ENCODE results near the gene SETBP1.

SETBP1 gene

DNA sequence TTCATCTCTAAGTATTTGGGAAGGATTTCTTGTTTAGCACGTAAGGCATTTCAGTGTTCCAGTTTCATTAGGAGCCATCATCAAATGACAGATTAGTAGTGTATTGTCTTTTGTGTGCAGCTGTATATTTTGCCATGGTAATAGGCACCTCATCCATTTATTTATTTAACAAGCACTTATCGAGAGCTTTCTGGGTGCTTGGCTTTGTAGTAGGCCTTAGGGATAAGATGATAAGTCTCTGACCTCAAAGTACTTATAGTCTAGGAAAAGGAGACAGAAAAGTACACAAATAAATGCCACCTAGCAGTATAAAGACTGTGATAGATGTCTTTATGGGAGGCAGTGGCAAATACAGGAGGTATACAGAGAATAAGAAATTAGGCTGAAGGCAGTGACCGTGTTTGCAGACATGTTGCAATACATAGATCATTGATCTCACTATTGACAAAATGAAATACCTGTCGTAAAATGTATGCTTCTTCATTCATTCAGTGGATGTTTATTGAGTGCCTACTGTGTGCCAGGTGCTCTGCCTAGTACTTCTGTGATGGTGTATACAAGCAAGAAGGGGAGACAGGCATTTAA is 265.9 kb downstream of the SETBP1 start:
- no peak for DNase-seq

DNA sequence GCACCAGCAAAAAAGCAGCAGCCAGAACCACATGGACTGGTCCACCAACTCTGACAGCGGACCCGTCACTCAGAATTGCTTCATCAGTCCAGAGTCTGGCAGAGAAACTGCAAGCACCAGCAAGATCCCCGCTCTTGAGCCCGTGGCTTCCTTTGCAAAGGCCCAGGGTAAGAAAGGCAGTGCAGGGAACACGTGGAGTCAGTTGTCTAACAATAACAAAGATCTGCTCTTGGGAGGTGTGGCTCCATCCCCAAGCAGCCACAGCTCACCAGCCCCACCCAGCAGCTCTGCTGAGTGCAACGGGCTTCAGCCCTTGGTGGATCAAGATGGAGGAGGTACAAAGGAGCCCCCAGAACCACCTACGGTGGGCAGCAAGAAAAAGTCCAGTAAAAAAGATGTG is 269.3 kb downstream of the SETBP1 start:
- no peak for DNase-seq

GRCh38 chr18:44950685-44951195 is 270.1 kb downstream of the SETBP1 start:
- DNase-seq: no peak

- DNase-seq: no peak
Observed at GRCh38 chr18:44951748-44952147, 271.1 kb downstream of the SETBP1 start.

DNA sequence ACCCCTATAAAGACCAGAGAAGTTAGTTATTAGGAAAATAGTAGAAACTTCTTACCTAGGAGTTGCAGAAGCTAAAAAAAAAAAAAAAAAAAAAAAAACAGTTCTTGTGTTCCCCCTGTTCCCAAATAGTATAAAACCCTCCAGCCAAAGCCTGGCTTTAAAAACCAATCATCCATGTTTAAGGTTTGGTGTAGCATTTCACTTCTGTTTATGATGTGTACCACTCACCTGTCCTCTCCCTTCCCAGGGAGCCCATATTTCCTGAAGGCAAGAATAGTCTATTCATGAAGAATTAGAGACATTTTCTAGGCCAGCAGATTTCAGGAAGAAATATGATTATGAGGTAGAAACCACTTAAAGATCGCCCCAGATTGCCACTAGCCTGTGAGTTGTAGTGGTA is 273.6 kb downstream of the SETBP1 start:
- no peak for DNase-seq

DNA sequence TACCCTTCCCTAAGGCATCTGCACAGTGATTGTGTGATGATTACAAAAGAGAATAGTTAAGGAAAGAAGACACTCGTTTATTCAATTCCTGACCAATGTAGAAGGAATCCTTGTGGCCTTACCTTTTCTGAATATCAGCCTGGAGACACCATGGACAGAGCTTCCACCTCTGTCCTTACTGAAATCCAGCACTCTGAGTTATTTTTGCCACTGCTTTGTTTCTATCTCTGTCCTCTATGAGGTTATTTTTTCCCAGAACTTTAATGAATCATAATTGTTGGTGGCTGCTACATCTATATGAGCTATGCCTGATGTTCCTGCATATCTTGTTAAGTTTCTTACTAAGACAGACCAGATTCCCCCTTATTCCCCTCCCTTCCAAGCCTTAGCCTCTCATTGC is 275.1 kb downstream of the SETBP1 start:
- no peak for DNase-seq

DNA sequence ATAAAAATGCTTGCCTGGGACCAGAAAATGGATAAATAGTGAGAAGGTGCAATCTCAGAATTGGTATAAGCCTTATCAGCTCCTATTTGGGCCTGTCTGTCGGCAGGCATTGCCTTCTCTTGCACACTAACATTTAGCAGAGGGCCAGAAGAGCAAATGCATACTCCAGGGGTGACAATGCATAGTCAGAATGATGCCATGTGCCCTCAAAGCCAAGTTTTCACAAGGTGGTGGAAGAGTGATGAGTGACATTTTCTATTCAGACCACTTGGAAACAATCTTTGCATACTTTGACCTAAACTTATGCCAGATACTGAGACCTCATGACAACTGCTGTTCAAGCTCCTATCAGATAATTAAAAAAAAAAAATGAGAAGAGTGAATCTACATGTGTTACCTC is 276.3 kb downstream of the SETBP1 start:
- no peak for DNase-seq

GRCh38 chr18:44957461-44957860 is 276.8 kb downstream of the SETBP1 start:
- no peak for DNase-seq

GRCh38 chr18:44958040-44958439 is 277.4 kb downstream of the SETBP1 start:
- DNase-seq: no peak

DNA sequence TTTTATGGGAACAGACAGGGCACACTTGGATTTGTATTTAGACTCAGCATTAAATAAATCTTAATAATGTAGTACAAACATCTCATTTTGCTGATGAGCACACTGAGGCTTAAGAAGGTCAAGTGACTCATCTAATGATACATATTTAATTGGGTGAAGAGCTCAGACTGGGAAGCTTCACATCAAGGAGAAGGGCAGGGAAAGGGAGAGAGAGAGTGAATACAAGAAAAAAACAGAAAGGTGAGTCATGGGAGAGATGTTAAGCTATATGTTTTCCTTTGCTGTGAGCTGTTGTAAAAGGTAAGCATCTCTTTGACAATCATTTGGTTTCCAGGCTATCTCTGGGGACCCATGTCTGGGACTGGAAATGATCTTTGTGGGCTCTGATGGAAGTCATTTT is 277.8 kb downstream of the SETBP1 start:
- no peak for DNase-seq

GRCh38 chr18:44959013-44959412 is 278.3 kb downstream of the SETBP1 start:
- no peak for DNase-seq

- DNase-seq: no peak
Observed at GRCh38 chr18:44960580-44960979, 279.9 kb downstream of the SETBP1 start.

GRCh38 chr18:44961288-44961995 is 280.8 kb downstream of the SETBP1 start:
- no peak for DNase-seq

- no peak for DNase-seq
Observed at GRCh38 chr18:44967599-44967998, 286.9 kb downstream of the SETBP1 start.

DNA sequence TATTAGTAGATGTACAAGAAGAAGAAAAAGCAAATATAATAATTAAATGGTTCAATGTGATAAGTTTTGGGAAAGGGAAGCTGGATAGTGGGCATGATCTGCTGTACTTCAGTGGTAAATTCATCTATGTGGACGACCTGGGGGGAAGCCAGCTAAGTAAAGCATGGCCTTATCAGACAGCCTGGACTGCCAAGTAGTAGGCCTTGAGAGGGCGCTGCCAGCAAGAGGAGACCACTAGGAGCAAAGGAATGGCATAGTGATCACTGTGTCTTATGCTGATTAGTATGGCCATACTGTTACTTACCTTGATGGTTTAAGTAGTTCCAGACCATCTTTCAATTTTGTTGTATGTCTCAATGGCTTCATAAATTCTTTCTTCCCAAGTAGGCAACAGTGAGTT is 287.6 kb downstream of the SETBP1 start:
- no peak for DNase-seq

GRCh38 chr18:44969214-44969795 is 288.6 kb downstream of the SETBP1 start:
- no peak for DNase-seq

DNA sequence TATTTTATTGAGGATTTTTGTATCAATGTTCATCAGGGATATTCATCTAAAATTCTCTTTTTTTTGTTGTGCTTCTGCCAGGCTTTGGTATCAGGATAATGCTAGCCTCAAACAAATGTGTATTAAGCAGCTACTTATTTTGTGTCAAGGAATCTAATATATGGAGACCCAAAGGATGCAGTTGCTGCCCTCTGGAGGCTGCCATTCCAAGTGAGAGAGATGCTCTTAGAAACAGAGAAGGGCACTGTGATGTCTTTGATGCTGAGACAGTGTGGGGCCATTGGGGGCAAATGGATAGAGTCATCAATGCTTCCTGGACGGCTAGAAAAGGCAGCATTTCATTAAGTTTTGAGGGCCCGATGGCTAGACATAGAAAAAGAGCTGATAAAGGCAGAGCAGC is 292.6 kb downstream of the SETBP1 start:
- no peak for DNase-seq

DNA sequence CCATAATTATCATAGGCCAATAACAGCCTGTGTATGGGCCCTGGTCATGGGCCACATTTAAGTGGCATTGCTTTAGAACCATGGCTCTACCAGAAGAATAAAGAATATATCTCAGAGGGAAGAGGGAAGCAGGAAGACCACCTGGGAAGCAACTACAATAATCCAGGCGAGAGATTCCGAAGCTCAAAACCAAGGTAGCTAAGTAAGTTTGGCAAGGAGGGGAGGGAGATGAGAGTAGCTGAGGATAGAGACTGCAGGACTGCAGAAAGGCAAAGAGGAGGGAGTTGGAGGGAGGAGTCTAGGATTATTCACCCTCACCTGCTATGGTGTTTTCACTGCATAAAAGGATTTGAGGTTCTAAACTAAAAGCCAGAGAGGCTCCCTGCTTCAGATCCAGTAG is 293.5 kb downstream of the SETBP1 start:
- no peak for DNase-seq

- DNase-seq: no peak
Observed at GRCh38 chr18:44977856-44978255, 297.2 kb downstream of the SETBP1 start.

DNA sequence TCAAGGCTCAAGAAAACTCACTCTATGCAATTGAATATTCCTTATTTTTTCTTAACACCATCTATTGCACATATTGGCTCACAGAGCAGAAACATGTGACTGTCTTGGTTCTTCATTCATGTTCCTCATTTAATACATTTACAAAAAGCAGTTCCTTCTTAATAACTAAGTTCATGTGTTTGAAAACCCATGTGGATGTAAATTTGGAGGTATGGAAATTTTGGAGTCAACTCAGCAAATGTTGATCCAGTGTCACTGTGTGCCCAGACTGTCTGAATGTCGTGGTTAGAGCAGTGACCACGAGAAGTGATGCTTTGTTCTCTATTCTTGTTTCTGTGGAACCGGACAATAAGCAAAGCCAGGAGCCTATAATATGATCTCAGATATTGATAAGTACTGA is 299.1 kb downstream of the SETBP1 start:
- DNase-seq: no peak

GRCh38 chr18:44981121-44981520 is 300.4 kb downstream of the SETBP1 start:
- no peak for DNase-seq

- DNase-seq: peak; percentile 77
Observed at GRCh38 chr18:44986933-44987332, 306.2 kb downstream of the SETBP1 start.

- no peak for DNase-seq
Observed at GRCh38 chr18:44987371-44987770, 306.7 kb downstream of the SETBP1 start.

DNA sequence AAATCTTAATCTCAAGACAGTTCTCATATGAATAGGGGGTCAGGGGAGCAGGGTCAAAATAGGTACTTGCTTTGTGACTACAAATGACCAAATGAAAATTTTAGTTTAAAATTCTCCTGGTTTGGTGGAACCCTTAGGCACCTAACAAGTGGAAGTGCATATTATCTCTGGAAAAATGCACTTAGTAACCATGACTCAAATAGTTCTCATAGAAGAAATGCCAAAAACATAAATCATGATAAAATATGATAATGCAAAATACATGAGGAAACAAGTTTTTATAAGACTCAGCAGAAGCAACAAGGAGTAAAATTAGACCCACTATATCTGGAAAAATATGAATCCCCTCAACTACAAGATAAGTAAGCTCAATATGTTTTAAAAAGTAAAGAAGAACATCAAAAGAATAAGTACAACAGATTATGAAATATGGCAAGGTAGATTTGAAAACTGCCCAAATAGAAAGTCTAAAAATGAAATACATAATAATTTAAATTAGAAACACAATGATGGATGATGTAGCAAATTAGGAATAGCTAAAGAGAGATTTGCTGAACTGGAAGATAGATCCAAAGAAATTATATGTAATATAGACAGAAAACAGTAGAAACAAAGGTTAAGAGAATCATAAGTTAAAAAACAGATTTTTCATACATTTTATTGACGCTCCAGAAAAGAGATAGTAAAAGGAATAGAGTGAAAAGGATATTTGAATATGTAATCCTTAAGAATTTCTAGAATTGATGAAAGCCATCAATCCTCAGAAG is 308.3 kb downstream of the SETBP1 start:
- DNase-seq: no peak

Data from MV-4-11 (cell line).